Effector CD4-positive, alpha-beta T cell (primary cell): ENCODE data around the gene OGFOD3.

ENCODE experiments used
- DNase-seq: peaks from one replicate; pipeline ENCODE4 v3.0.0-alpha.2; 2020

The OGFOD3 gene

GRCh38 chr17:82403662-82404660 is 14.4 kb downstream of the OGFOD3 start:
- DNase-seq: no peak

- DNase-seq: no peak
These were observed 15.5 kb downstream of the OGFOD3 start for GRCh38 chr17:82402865-82403264.

GRCh38 chr17:82400830-82401229 is 17.6 kb downstream of the OGFOD3 start:
- DNase-seq: peak; percentile 18

- no peak for DNase-seq
These were observed 18.2 kb downstream of the OGFOD3 start for GRCh38 chr17:82400206-82400605.

- no peak for DNase-seq
These were observed 18.7 kb downstream of the OGFOD3 start for GRCh38 chr17:82399601-82400101.

GRCh38 chr17:82399041-82399441 is 19.3 kb downstream of the OGFOD3 start:
- DNase-seq: no peak

GRCh38 chr17:82397449-82398335 is 20.7 kb downstream of the OGFOD3 start:
- no peak for DNase-seq

GRCh38 chr17:82396601-82397435 is 21.6 kb downstream of the OGFOD3 start:
- no peak for DNase-seq

- no peak for DNase-seq
These were observed 24.1 kb downstream of the OGFOD3 start for GRCh38 chr17:82394278-82394677.

- DNase-seq: no peak
These were observed 25.4 kb downstream of the OGFOD3 start for GRCh38 chr17:82392941-82393340.

GRCh38 chr17:82392209-82392920 is 26.0 kb downstream of the OGFOD3 start:
- DNase-seq: no peak

- no peak for DNase-seq
These were observed 26.8 kb downstream of the OGFOD3 start for GRCh38 chr17:82391496-82392066.

GRCh38 chr17:82390860-82391435 is 27.4 kb downstream of the OGFOD3 start:
- DNase-seq: no peak

GRCh38 chr17:82390015-82390859 is 28.1 kb downstream of the OGFOD3 start:
- no peak for DNase-seq

GRCh38 chr17:82389379-82389778 is 29.0 kb downstream of the OGFOD3 start:
- no peak for DNase-seq

- no peak for DNase-seq
These were observed 29.5 kb downstream of the OGFOD3 start for GRCh38 chr17:82388922-82389283.

- DNase-seq: no peak
These were observed 30.0 kb downstream of the OGFOD3 start for GRCh38 chr17:82388223-82388921.

GRCh38 chr17:82387705-82388106 is 30.7 kb downstream of the OGFOD3 start:
- DNase-seq: no peak
